ENCODE data around the gene PRDM10. TPM values are rescaled to one million over a fixed set of nuclear protein-coding genes. Genes with fewer than 3 reads are reported as not detected.

PRDM10 gene
- total RNA-seq, 1 donor from 2014 or later, result 12.8 TPM

DNA sequence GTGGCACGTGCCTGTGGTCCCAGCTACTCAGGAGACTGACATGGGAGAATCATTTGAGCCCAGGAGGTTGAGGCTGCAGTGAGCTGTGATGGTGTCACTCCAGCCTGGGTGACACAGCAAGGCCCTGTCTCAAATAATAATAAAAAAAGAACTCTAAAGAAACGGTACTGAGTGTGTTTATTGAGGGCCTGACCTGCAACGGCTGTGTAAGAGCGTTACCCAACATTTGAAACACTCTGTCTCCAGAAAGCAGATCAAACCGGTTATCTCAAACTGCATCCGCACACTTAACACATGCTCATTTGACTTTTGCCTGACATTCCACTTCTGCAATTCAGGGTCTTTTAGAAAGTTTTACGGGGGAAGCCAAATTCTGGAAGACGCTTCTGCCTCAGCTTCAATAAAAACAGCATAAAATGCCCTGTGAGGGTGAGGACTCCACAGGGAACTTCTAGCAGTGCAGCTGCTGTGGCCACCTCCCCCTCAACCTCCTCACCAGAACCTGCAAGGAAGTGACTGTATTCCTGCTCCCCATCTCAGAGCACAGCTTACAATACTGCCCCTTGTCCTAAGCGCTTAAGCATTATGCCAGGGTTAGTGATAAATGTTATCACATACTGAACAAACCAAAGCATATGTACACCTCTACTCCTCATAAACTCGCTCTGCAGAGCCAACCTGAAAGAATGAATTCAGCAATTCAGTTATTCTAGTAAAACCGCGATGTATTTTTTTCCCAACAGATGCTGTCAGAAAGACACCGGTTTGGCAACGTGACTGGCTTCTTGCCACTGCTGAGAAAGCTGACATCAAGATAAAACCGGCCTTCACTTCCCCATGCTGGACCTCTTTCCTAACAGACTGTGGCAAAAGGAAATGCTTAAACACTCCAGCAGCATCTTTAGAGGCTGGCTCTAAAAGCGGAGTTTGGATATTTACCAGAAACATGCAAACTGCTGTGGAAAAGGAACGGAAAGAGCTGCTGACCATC lies 52.2 kb downstream of the PRDM10 start:
- intact Hi-C loops (cut with micrococcal nuclease), result no loop called here

DNA sequence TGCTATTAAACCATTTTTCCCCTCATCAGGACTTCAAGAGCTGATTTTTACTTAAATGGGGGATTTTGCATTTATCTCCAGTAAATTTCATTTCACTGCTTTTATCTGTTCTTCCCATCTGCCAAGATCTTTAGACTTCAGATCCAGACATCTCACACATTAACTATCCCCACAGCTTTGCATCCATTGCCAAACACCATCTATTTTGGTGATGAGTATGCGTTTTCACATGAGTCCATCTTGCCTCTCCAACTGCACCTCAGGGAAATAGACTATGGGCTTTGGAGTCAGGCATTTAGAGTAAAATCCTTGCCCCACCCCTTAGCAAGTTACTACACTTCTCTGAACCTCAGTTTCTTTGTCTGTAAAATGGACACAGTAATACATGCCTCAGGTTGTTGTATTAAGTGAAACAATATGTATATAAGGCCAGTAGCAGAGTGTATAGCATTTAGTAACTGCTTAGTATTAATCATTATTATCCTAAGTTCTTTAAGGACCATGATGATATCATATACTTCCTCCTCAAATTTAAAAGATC lies 53.6 kb downstream of the PRDM10 start:
- intact Hi-C loops (cut with micrococcal nuclease), result no loop called here

DNA sequence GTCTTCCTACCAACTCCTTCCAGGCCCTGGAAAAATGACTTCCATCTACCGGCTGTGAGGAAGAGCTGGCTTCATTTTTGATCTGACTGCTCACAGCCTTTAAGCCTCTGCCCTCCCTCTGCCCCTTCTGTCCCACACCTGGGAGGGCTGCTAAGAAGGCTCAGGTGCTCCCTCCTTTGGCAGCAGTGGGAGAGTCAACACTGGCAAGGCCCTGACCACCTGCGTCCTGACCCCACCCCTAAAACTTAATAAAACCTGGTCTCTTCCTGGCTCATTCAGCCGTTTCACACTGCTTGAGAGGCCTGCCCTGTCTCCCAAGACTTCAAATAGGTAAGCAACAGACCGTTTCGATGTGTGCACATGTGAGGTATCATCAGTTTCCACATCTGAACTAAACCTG lies 55.2 kb downstream of the PRDM10 start:
- intact Hi-C loops (cut with micrococcal nuclease), result no loop called here

DNA sequence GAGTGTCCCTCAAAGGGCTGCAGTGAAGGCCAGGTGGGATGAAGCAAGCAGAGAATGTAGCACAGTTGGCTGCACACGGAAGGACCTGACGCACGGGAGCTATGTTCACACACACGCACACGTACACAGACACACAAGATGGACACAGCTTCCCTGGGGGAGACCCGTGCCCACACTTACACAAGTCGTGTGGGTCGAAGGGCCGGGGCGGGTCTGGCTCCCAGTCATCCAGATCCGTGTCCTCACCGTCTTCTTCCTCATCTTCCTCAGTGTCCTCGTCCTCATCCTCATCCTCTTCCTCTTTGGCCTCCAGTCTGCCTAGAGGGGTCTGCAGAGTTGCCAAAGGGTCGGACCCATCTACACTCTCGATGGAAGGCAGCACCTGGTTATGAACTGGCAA lies 55.7 kb downstream of the PRDM10 start:
- intact Hi-C loops (cut with micrococcal nuclease), result no loop called here

DNA sequence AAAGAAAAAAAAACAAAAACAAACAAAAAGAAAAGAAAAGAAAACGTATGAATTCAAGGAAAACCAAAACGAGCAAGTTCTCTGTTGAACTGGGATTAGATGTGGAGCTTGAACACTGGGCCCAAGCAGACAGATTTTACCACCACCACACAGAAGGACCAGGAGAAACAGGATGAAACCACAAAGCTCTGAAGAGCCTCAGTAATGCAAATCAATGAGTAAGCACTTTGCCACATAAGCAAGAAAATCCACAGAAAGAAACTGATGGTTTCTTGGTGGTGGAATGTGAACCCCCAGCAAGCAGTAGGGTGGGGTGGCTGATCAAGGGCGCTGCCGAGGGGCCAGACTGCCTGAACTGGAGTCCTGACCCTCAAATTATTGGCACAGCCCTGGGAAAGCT lies 56.4 kb downstream of the PRDM10 start:
- intact Hi-C loops (cut with micrococcal nuclease), result no loop called here

DNA sequence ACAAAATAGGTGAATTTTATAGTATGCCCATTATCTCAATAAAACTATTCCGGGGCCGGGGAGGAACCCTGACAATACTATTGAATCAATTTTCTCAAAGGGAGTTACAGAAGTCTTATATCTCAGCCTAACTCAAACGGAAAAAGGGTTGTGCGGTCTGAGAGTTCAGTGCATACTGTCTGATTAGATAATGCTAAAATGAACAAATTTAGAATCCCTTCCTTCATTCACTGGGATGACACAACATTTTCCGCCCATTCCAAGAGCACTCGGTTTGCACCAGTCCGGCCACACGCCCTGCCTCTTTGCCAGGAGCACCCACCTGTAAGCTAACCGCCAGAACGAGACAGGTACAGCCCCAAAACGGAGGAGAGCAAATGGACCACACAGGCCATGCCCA lies 57.3 kb downstream of the PRDM10 start:
- intact Hi-C loops (cut with micrococcal nuclease), result no loop called here

DNA sequence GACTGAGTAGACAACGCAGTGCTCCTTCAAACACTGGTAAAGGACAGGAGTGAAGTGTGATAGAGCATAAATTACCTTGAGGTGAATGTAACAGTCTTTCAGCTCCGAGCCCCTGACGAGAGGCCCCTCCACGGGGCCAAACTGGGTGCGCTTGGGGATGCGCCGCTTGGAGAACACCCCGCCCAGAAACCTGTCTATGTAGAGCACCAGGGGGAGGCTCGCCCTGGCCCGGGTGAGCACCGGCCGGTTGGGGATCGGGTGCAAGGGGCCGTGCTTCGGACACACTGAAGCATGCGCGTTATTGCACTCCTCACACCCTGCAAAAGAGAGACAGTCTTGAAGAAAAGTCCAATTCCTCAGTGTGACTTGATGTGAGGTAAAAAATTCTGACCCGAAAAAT lies 57.9 kb downstream of the PRDM10 start:
- intact Hi-C loops (cut with micrococcal nuclease), result no loop called here

DNA sequence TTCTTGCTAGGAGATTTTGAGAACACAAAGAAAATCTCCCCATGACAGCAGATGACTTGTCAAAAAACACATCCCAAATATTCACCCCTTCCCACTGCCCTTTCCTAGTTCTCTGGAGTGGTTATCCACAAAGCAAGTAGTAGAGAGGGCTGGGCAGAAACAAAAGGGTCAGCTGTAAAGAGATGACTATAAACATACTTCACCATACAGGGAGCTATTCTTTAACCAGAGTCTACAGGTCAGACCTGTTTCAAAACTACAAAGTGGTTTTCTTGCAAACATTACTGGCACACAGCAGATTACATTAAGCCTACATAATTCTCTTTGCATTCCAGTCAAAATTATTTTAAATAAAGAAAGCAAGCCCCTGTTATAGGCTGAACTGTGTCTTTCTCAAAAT lies 59.6 kb downstream of the PRDM10 start:
- intact Hi-C loops (cut with micrococcal nuclease), result no loop called here

DNA sequence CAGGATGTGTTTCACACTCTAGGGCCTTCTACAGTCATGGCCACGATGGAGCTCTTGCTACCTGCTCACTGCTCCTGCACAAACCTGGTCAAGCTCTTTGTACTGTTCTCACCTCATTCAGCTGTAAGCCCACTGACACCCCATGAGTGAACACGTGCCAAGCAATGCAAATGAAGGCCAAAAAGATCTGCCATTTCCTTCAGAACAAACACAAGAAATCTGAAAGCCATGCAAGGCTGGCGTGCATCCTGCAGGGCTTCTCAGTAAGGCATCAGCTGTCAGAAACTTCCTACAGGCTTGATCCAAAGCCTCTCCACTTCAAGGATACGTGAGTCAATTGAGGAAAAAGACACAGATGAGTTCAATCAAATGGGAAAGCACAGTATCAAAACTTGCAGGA lies 63.1 kb downstream of the PRDM10 start:
- intact Hi-C loops (cut with micrococcal nuclease), result no loop called here

DNA sequence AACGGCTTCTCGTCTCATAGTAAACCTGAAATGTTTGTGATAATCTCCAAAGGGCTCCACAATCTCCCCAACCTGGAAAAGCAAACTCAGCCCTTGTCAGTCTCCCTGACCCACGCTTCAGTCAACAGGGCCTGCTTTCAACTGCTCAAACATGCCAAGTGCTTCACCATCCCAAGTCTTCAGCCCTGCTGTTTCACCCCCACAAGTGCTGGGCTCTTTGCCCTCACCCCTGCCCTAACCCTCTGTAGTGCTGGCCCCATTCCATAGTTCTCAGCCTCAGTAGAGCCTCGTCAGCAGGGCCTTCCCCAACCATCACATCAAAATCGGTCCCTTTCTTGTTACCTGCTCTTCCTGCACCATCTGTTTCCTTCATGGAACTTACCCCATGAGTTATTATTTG lies 63.9 kb downstream of the PRDM10 start:
- intact Hi-C loops (cut with micrococcal nuclease), result no loop called here

DNA sequence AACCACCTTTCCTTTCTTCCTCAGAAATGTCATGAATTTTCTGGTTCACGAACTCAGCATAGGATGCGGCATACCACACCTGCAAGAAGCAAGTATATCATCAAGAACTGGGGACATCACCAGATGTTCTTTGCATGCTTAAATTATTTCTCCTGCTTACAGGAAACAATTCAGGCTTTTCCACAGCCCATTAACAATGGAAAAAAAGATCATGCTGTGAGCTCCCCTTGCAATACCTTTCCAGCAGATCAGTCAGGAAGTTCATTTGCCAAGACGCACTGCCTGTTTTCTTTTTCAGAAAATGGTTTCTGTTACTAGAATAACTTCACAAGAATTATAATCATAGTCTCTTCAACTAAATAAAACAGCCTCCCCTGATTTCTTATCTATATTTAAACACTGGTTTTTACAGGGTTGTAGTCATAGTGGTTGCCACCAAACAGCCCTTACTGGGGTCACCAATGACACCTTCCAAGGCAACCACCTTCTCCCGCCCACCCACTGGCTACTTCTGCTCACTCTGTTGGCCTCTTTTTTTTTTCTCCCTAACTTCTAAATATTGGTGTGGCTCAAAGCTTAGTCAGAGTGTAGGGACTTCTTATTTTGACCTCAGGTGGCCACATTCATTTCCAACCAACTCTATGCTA lies 64.9 kb downstream of the PRDM10 start:
- intact Hi-C loops (cut with micrococcal nuclease), result no loop called here

DNA sequence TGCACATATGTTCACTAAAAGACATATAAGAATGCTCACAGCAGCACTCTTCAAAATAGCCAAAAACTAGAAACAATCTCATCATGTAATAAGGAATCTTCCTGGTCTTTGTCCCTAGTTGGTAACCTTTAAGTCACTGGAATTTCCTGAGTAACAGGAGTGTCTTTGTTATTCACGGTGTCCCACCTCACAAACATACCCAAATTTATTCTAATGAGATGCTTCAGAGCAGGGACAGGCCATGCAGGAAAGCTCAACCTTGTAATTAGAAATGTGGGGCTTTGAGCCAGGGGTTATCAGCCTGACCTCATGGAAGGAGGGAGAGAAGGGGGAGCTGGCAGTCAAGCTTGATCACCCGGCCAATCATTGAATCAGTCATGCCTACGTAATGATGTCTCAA lies 66.9 kb downstream of the PRDM10 start:
- intact Hi-C loops (cut with micrococcal nuclease), result no loop called here

DNA sequence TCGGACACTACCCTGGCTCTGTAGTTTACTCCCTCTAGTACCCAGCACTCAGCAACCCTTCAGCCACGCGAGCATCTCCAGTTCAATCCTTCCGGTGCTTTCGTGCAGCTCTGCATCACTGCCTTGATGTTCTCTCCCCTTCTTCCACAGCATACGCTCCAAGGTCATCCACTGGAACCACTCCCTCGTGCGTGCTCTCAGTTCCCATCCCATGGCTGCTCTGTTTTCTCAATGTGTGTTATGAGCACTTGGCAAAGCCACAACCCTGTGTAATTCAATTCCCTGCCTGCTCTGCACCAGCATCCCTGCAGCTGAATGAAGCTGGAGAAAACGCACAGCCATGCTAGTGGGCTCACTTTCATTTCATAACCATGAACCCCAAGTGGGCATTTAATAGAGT lies 68.7 kb downstream of the PRDM10 start:
- intact Hi-C loops (cut with micrococcal nuclease), result no loop called here

DNA sequence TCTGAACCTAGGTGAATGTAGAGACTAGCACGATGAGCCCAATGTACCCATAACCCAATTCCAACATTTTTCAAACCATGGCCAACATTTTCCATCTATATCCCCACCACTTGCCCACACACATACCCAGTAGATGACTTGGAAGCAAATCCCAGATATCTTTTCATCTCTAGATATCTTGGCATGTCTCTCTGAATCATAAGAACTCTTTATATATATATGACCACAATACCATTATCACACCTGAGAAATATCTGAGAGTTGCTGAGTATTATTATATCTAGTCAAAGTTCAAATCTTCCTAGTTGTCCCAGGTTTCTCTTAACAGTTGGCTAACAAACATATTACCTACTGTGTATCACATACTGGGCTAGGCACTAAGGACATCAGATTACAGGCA lies 69.4 kb downstream of the PRDM10 start:
- intact Hi-C loops (cut with micrococcal nuclease), result no loop called here

DNA sequence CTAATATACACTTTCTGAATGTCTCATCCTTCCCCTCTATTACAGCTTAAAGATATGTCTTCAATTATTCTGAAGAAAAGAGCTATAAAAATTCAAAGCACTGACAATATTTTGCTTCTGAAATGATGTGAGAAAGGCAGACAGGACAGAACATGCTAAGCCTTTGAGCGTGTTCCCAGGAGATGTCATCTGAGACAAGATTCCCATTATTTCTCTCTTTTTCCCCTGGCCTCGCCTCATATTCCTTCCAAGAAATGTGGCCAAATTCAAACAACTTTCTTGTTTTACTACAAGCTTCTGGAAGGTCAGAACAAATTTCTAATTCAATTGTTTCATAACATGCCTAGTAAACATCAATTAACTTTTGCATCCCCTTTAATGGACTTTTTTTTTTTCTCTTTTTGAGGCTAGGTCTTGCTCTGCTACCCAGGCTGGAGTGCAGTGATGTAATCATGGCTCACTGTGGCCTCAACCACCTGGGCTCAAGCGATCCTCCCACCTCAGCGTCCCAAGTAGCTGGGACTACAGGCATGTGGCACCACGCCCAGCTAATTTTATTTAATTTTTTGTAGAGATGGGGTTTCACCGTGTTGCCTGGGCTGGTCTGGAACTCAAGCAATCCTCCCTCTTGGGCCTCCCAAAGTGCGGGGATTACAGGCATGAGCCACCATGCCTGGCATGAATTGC lies 70.1 kb downstream of the PRDM10 start:
- intact Hi-C loops (cut with micrococcal nuclease), result no loop called here

DNA sequence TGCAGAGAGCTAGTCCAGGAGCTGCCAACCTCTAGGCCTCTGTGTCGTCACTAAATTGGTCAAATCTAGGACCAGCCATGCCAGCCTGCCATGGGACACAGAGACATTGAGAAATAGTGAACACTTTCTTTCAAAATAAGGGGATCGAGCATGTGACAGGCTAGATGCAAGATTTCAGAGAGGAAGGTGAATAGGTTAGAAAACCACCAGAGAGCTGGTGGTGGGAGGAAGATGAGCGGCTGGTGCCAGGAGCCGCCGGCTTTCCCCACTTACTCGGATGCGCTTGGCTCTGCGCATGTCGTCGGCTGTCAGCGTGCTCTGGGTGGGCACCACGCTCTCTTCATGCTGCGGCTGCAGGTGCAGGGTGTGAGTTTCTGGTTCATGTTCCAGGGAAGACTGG lies 71.9 kb downstream of the PRDM10 start:
- intact Hi-C loops (cut with micrococcal nuclease), result no loop called here

DNA sequence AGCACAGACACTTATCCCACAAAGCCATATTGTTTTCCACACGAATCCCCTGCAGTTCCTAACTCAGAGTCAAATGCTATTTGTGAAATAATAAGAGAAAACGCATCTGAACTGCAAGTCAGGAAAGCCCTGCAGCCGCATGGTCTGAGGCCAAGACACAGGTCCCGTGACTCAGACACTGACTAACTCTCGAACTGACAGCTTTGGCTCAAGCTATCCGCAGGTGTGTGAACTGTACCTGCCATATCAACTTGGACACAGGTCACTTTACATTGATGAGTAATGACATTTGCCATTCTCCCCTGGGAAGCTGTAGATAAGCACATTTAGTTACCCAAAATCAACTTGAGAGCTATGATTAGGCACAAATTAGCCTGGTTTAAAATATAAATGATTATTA lies 72.3 kb downstream of the PRDM10 start:
- intact Hi-C loops (cut with micrococcal nuclease), result no loop called here

DNA sequence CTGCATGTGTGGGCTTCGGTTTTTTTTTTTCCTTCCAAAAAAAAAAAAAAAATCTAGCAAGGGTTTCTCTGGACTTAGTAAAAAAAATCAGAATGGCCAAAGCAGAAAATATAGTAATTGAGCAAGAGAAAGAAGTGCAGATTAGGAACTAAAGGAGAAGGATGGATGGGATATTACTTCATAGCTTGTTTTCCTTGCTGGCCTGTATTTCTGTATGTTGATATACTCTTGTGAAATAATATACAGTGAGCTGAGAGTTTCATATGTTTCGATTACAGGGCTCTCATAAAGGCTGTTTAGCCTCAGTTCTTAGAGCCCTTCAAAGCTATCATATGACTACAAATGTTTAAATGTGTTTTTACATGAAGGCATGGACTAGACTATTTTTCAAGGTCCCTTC lies 72.9 kb downstream of the PRDM10 start:
- intact Hi-C loops (cut with micrococcal nuclease), result loop anchor here (10.0 kb wide), 2 partner anchors 65 to 935 kb away; no protein-coding TSS in a partner anchor

DNA sequence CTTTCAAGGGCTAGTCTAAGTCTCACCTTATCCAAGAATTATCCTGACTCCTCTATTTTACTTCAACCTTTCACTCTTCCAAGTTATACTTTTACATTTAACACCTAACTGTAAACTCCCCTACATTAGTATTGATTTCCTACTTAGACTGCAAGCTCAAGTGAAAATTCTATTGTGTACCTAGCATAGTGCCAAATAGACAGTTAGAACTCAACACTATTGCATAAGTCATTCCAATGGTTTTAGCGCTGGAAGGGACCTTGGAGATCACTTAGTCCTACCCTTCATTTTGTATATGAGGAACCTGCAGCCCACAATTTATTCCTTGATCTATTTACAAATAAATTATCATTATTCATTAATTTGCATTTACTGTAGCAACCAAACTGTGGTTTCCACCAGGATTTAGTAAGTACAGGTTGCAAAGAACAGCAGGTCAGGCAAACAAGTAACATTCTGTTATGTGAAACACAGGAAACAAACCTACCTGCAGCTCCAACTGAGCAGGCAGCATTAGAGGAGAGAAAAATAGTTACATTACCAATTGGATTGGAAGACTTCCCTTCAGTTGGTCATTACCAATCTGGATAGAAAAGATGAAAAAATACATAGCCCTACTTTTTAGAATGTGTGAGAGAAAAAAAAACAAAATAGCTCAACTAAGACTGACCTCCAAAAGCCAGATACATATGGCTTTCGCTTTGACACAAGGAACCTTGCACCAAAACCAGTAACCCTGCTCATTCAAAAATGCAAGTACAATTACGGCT lies 73.5 kb downstream of the PRDM10 start:
- intact Hi-C loops (cut with micrococcal nuclease), result loop anchor here (10.0 kb wide), 2 partner anchors 64 to 936 kb away; no protein-coding TSS in a partner anchor

DNA sequence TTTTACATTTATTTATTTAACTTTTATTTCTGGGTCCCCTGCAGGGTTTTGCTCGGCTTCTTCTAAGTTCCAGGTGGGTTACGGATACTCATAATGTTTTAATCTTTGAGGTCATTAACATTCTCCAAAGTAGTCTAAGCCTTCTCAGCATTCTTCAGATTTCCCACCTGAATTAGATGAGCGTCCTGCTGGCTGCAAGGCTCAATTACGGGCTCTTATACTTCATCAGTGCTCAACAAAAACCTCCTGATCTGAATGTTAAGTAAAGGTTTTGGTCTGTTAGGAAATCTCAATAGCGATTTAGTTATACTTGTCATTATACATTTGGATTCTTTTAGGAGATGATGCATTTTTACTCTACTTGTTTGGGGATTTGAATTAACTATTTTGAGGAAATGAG lies 80.0 kb downstream of the PRDM10 start:
- intact Hi-C loops (cut with micrococcal nuclease), result loop anchor here (1.0 to 10.0 kb wide), 8 partner anchors 27 to 942 kb away; partner anchors contain the start of genes APLP2, NFRKB and PRDM10

DNA sequence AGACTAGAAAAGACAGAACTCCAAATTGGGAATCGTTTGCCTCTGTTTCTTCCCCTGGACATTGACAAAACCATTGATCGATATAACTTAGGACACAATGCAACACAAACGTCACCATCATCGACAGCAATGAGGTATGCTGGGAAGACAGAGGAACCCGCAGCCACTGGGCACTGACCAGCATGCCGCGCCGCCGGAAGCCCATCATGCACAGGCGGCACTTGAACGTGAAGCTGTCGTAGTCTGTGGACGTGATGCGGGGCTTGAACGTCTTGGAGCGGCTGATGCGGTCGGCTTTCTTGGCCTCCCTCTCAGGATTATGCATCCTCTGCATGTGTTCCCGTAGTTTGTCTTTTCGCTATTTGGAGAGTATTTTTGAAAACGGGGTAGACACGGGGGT lies 84.3 kb downstream of the PRDM10 start:
- intact Hi-C loops (cut with micrococcal nuclease), result no loop called here
